H9 (cell line): ENCODE data around the gene SH3GL3. TPM values are rescaled to one million over a fixed set of nuclear protein-coding genes. Genes with fewer than 3 reads are reported as not detected.

Experiments
- DNase-seq: peaks from one replicate; pipeline ENCODE4 v3.0.0-alpha.2; 2017
- H2AFZ ChIP-seq: one replicate; pipeline ENCODE4 v1.6.1; 2013; ENCODE audit warnings: mild to moderate bottlenecking, low read length, control low read depth, moderate library complexity
- H2AK5ac ChIP-seq: 2 replicates; pipeline ENCODE4 v1.6.1; 2013; ENCODE audit warnings: low read length, control low read depth, mixed read lengths; ENCODE audit not compliant: insufficient read length
- H2BK120ac ChIP-seq: one replicate; pipeline ENCODE4 v1.6.1; 2013; ENCODE audit warnings: low read depth, mild to moderate bottlenecking, low read length, control low read depth, inconsistent platforms; ENCODE audit not compliant: poor library complexity, severe bottlenecking
- H2BK12ac ChIP-seq: 2 replicates; pipeline ENCODE4 v1.6.1; 2013; ENCODE audit warnings: low read length, control low read depth, mixed read lengths, low read depth; ENCODE audit not compliant: insufficient read length
- H2BK15ac ChIP-seq: 2 replicates; pipeline ENCODE4 v1.6.1; 2013; ENCODE audit warnings: low read depth, low read length, control low read depth
- H2BK20ac ChIP-seq: one replicate; pipeline ENCODE4 v1.6.1; 2013; ENCODE audit warnings: low read depth, mild to moderate bottlenecking, low read length, control low read depth, inconsistent platforms; ENCODE audit not compliant: poor library complexity, severe bottlenecking
- H2BK5ac ChIP-seq: 2 replicates; pipeline ENCODE4 v1.6.1; 2013; ENCODE audit warnings: low read length, control low read depth, mixed read lengths; ENCODE audit not compliant: insufficient read length
- H3K14ac ChIP-seq: 2 replicates; pipeline ENCODE4 v1.6.1; 2013; ENCODE audit warnings: low read length, control low read depth; ENCODE audit not compliant: insufficient read depth
- H3K18ac ChIP-seq: 2 replicates; pipeline ENCODE4 v1.6.1; 2013; ENCODE audit warnings: low read depth, mild to moderate bottlenecking, mixed read lengths, low read length, control low read depth; ENCODE audit not compliant: insufficient read length
- H3K23ac ChIP-seq: 2 replicates; pipeline ENCODE4 v1.6.1; 2013; ENCODE audit warnings: low read length, control low read depth, mixed read lengths, low read depth; ENCODE audit not compliant: insufficient read length
- H3K23me2 ChIP-seq: 2 replicates; pipeline ENCODE4 v1.6.1; 2013; ENCODE audit warnings: low read depth, mild to moderate bottlenecking, mixed read lengths, low read length, control low read depth; ENCODE audit not compliant: insufficient read length, poor library complexity, severe bottlenecking
- H3K27ac ChIP-seq: 2 replicates; pipeline ENCODE4 v1.5.1; 2013; ENCODE audit warnings: low read length, control low read depth, mixed read lengths, low read depth; ENCODE audit not compliant: insufficient read length
- H3K27me3 ChIP-seq: 2 replicates; pipeline ENCODE4 v1.6.1; 2013; ENCODE audit warnings: low read length, control low read depth, inconsistent platforms; ENCODE audit not compliant: insufficient read depth
- H3K4ac ChIP-seq: 2 replicates; pipeline ENCODE4 v1.6.1; 2013; ENCODE audit warnings: low read depth, mild to moderate bottlenecking, control low read depth, inconsistent platforms, low read length, moderate library complexity
- H3K4me1 ChIP-seq: 2 replicates; pipeline ENCODE4 v1.6.1; 2013; ENCODE audit warnings: low read length, control low read depth, inconsistent platforms; ENCODE audit not compliant: insufficient read depth
- H3K4me2 ChIP-seq: 2 replicates; pipeline ENCODE4 v1.6.1; 2013; ENCODE audit warnings: low read length, control low read depth, mixed read lengths; ENCODE audit not compliant: insufficient read length, insufficient read depth
- H3K56ac ChIP-seq: 2 replicates; pipeline ENCODE4 v1.6.1; 2013; ENCODE audit warnings: low read depth, mild to moderate bottlenecking, mixed read lengths, low read length, control low read depth; ENCODE audit not compliant: insufficient read length
- H3K79me1 ChIP-seq: 2 replicates; pipeline ENCODE4 v1.6.1; 2013; ENCODE audit warnings: low read depth, mild to moderate bottlenecking, moderate library complexity, low read length, control low read depth, inconsistent platforms; ENCODE audit not compliant: insufficient read depth, poor library complexity, severe bottlenecking
- H3K79me2 ChIP-seq: 2 replicates; pipeline ENCODE4 v1.6.1; 2013; ENCODE audit warnings: low read length, control low read depth, inconsistent platforms; ENCODE audit not compliant: insufficient read depth
- H3K9ac ChIP-seq: 2 replicates; pipeline ENCODE4 v1.6.1; 2013; ENCODE audit warnings: low read length, control low read depth, mixed read lengths; ENCODE audit not compliant: insufficient read length; ENCODE audit errors: extremely low read depth
- H3K9me3 ChIP-seq: one replicate; pipeline ENCODE4 v1.6.1; 2013; ENCODE audit warnings: low read depth, low read length, inconsistent platforms; ENCODE audit not compliant: control insufficient read depth
- H3T11ph ChIP-seq: one replicate; pipeline ENCODE4 v1.6.1; 2013; ENCODE audit warnings: mild to moderate bottlenecking, low read length, control low read depth, inconsistent platforms
- H4K20me1 ChIP-seq: one replicate; pipeline ENCODE4 v1.6.1; 2013; ENCODE audit not compliant: control insufficient read depth, insufficient read length, insufficient read depth
- H4K5ac ChIP-seq: 2 replicates; pipeline ENCODE4 v1.6.1; 2013; ENCODE audit warnings: low read depth, mild to moderate bottlenecking, mixed read lengths, low read length, control low read depth; ENCODE audit not compliant: insufficient read length
- H4K8ac ChIP-seq: replicated peaks from 2 replicates; pipeline ENCODE4 v1.6.1; 2013; ENCODE audit warnings: low read length, control low read depth, mixed read lengths, low read depth; ENCODE audit not compliant: insufficient read length
- H4K91ac ChIP-seq: 2 replicates; pipeline ENCODE4 v1.6.1; 2013; ENCODE audit warnings: low read depth, mild to moderate bottlenecking, moderate library complexity, mixed read lengths, low read length, control low read depth; ENCODE audit not compliant: insufficient read length
- H3K27ac Mint-ChIP-seq, 3 experiments: 2 replicates in 2 of 3; 3 replicates in 1 of 3; pipeline ENCODE4 v1.8.0; 2020 to 2021; ENCODE audit warnings: mixed read lengths in 3 of 3, mild to moderate bottlenecking in 1 of 3, moderate library complexity in 1 of 3
- H3K27me3 Mint-ChIP-seq: 2 replicates; pipeline ENCODE4 v1.8.0; 2021; ENCODE audit warnings: low read depth, mild to moderate bottlenecking, moderate library complexity, mixed read lengths
- H3K36me3 Mint-ChIP-seq, 3 experiments: 2 replicates in 2 of 3; 3 replicates in 1 of 3; pipeline ENCODE4 v1.8.0; 2020 to 2021; ENCODE audit warnings: low read depth in 3 of 3, mixed read lengths in 3 of 3; ENCODE audit not compliant: insufficient read depth in 1 of 3
- H3K4me1 Mint-ChIP-seq, 2 experiments: 2 replicates each; pipeline ENCODE4 v1.8.0; 2020; ENCODE audit warnings: mixed read lengths in 2 of 2
- H3K4me3 Mint-ChIP-seq, 2 experiments: 2 replicates in 1 of 2; 3 replicates in 1 of 2; pipeline ENCODE4 v1.8.0; 2020 to 2021; ENCODE audit warnings: mild to moderate bottlenecking in 2 of 2, mixed read lengths in 2 of 2, moderate library complexity in 1 of 2
- H3K9me3 Mint-ChIP-seq, 2 experiments: 2 replicates in 1 of 2; 3 replicates in 1 of 2; pipeline ENCODE4 v1.8.0; 2020; ENCODE audit warnings: mild to moderate bottlenecking in 2 of 2, mixed read lengths in 2 of 2, moderate library complexity in 1 of 2
- CTCF ChIP-seq: fragments of 200-600 bp; sonication (generic); conservative IDR thresholded peaks from 3 replicates; pipeline ENCODE4 v1.8.0; 2021; ENCODE audit warnings: antibody characterized with exemption, mild to moderate bottlenecking
- WGBS: extraction: QIAGEN DNeasy Blood & Tissue Kit; methylation state at CpG from one replicate; pipeline ENCODE4 v1.1.7; 2013; ENCODE audit warnings: missing lambda C conversion rate, low lambda C conversion rate, mixed read lengths; ENCODE audit not compliant: insufficient read length; ENCODE audit errors: extremely low coverage; 5-methylcytosine and 5-hydroxymethylcytosine counted together
- total RNA-seq: library from RNA; stranded (reverse); gene quantifications from 2 replicates; pipeline ENCODE4 v1.2.1, GENCODE V29; 2021

The SH3GL3 gene
- total RNA-seq, 1 experiment from 2014 or later: 11.2 TPM

- H3K27ac Mint-ChIP-seq: no peak overlapping the region; a peak in 1 of 7 replicates
- Histone ChIP-seq H2AK5ac (no peak overlapping the region), H4K5ac (no peak overlapping the region), H2AFZ (no peak overlapping the region), H3K9me3 (no peaks in the 10 kb centered on the region), H3K79me2 (no peaks in the 10 kb centered on the region), H3K4me2 (no peak overlapping the region), H3K27me3 (no peaks in the 10 kb centered on the region), H3K9ac (no peak overlapping the region), H3K23ac (no peak overlapping the region), H3K79me1 (no peaks in the 10 kb centered on the region), H4K91ac (no peak overlapping the region), H2BK120ac (no peak overlapping the region), H3K18ac (no peak overlapping the region), H2BK12ac (no peak overlapping the region), H2BK5ac (no peak overlapping the region), H3K4ac (no peak overlapping the region), H3K4me1 (no peaks in the 10 kb centered on the region; the same call in 1 of the 2 replicates), H2BK20ac (no peak overlapping the region), H3K27ac (no peak overlapping the region), H4K8ac (no peak overlapping the region), H2BK15ac (no peak overlapping the region), H4K20me1 (no peaks in the 10 kb centered on the region), H3K23me2 (no peaks in the 10 kb centered on the region), H3K56ac (no peak overlapping the region), H3T11ph (no peak overlapping the region), H3K14ac (no peak overlapping the region)
- peaks cover 2% of the 10 kb centered on the region in 2 experiments for H3K9me3 Mint-ChIP-seq
- H3K36me3 Mint-ChIP-seq: peaks cover 0 to 3% (median 2%) of the 10 kb centered on the region in 3 experiments; a peak in 5 of 7 replicates
- peaks cover 12 to 13% of the 10 kb centered on the region in 2 experiments for H3K4me1 Mint-ChIP-seq
- no peaks in the 10 kb centered on the region for H3K27me3 Mint-ChIP-seq
- TF ChIP-seq CTCF: no peak
- DNase-seq: no peak
- no peak overlapping the region for H3K4me3 Mint-ChIP-seq
- no CpG with 5 or more reads among the region's 4 CpGs for WGBS
Measured at GRCh38 chr15:83503595-83504364, 56.6 kb downstream of the SH3GL3 start.
